T-helper 17 cell (primary cell): Measurements from ENCODE around the gene QPCT. TPM values are rescaled to one million over a fixed set of nuclear protein-coding genes. Genes with fewer than 3 reads are reported as not detected.

Experiments
- ATAC-seq: fragments of 150-1000 bp; cut with Tn5 transposase; 2 replicates; pipeline ENCODE4 v1.10.0; 2021; ENCODE audit warnings: mild to moderate bottlenecking, moderate library complexity
- DNase-seq, 3 donors: peaks; one replicate each; pipeline versions ENCODE4 v3.0.0 to v3.0.0-alpha.2; 2020 to 2021
- H3K9me3 ChIP-seq: one replicate; pipeline ENCODE4 v1.7.0; 2013; ENCODE audit warnings: low read length, mild to moderate bottlenecking; ENCODE audit not compliant: control insufficient read depth, poor library complexity, severe bottlenecking
- H3K27ac Mint-ChIP-seq: one replicate; pipeline ENCODE4 v1.8.0; 2022; ENCODE audit warnings: mild to moderate bottlenecking, moderate library complexity, mixed read lengths
- H3K27me3 Mint-ChIP-seq: one replicate; pipeline ENCODE4 v1.8.0; 2022; ENCODE audit warnings: mixed read lengths
- H3K36me3 Mint-ChIP-seq: one replicate; pipeline ENCODE4 v1.8.0; 2022; ENCODE audit warnings: low read depth, mixed read lengths
- H3K4me1 Mint-ChIP-seq: one replicate; pipeline ENCODE4 v1.8.0; 2022; ENCODE audit warnings: mild to moderate bottlenecking, mixed read lengths
- H3K4me3 Mint-ChIP-seq: one replicate; pipeline ENCODE4 v1.8.0; 2022; ENCODE audit warnings: mild to moderate bottlenecking, moderate library complexity, mixed read lengths
- total RNA-seq, 4 donors: library from RNA in 2 of 4; stranded (reverse) in 2 of 4; gene quantifications; one replicate each; pipeline ENCODE4 v1.2.3 and lab custom pipeline; 2022 to 2026

QPCT gene
- total RNA-seq, 2 donors from 2014 or later: 0.78 to 1.0 TPM

DNA sequence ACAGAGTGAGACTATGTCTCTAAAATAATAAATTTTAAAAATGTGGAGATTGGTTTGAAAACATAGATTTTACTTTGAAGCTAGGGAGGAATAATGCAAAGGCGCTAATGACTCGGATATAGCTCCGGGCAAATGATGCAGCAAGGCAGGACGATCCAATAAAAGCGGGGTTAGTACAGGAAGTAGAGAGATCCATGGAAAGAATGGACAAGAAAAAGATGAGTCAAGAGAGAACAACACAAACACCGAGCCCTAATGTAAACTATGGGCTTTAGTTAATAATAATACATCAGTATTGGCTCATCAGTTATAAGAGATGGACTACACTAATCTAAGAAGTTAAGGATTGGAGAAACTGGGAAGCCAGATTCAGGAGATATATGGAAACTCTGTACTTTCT lies 74.5 kb downstream of the QPCT start:
- no peaks in the 10 kb centered on the region for H3K36me3 Mint-ChIP-seq

DNA sequence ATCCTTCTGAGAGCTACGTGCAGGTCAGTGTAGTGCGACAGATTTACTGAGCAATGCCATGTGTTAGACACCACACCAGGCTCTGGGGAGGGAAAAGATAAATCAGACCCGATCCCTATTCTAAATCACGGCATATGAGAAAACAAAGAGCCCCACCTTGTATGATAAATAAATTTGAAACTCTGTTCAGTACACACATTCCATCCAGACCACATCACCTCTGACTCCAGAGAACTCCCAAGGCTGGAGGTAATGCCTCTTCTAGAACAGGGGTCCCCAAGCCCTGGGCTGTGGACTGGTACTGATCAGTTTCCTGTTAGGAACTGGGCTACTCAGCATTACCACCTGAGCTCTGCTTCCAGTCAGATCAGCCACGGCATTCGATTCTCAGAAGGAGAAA lies 77.3 kb downstream of the QPCT start:
- H3K27me3 Mint-ChIP-seq: no peaks in the 10 kb centered on the region
- DNase-seq (no peak), ATAC-seq (no peak)
- no peaks in the 10 kb centered on the region for H3K36me3 Mint-ChIP-seq
- no peak overlapping the region for H3K4me3 Mint-ChIP-seq
- no peaks in the 10 kb centered on the region for H3K4me1 Mint-ChIP-seq
- H3K27ac Mint-ChIP-seq: no peak overlapping the region
- no peaks in the 10 kb centered on the region for H3K9me3 ChIP-seq

More for the DNA sequence above, 74.5 kb downstream of the QPCT start:
- DNase-seq: no peak
- Mint-ChIP-seq H3K27ac (no peak overlapping the region), H3K4me3 (no peak overlapping the region), H3K4me1 (peaks cover 16% of the 10 kb centered on the region), H3K27me3 (no peaks in the 10 kb centered on the region)
- no peaks in the 10 kb centered on the region for H3K9me3 ChIP-seq
- ATAC-seq: no peak

DNA sequence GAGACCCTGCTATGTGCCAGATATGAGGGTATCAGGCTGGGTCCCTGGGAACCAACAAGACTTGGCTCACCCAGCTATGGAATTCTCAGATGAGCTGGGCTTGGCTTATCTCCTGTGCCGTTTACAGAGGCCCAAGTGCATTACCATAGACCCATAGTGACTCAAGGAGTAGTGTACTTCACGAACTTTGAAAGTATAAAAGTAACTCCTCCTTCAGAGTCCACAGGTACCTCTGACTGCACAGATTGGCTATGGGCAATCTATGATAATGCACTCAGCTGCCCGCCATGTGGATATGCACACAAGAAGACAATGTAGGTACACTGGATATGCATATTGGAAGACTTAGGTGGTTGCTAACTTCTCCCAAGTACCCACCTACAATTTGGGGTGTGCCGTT lies 78.4 kb downstream of the QPCT start:
- Mint-ChIP-seq H3K4me3 (peak overlapping the region; percentile 22), H3K27me3 (no peaks in the 10 kb centered on the region), H3K27ac (no peak overlapping the region), H3K4me1 (no peaks in the 10 kb centered on the region), H3K36me3 (no peaks in the 10 kb centered on the region)
- ATAC-seq (no peak), DNase-seq (no peak)
- no peaks in the 10 kb centered on the region for H3K9me3 ChIP-seq

Other genes with a start within 250 kb of the QPCT start
- gene EIF2AK2, start 187.7 kb upstream of the QPCT start, total RNA-seq: 10 to 100 TPM; 27.0 to 40.3 TPM
- gene SULT6B1, start 156.0 kb upstream of the QPCT start, total RNA-seq: not detected
- gene CEBPZOS, start 148.1 kb upstream of the QPCT start, total RNA-seq: 10 to 100 TPM; 23.2 to 24.1 TPM
- gene CEBPZ, start 113.0 kb upstream of the QPCT start, total RNA-seq: 10 to 100 TPM; 39.8 to 72.2 TPM
- 10 to 100 TPM; 22.3 to 23.2 TPM for gene NDUFAF7, start 113.0 kb upstream of the QPCT start, total RNA-seq
- gene PRKD3, start 19.8 kb upstream of the QPCT start, total RNA-seq: 10 to 100 TPM; 25.4 to 27.0 TPM